Esophagus muscularis mucosa (tissue), 4 donors: ENCODE results near the gene ANAPC10.

ENCODE experiments used
- CTCF ChIP-seq, 3 experiments: fragments of 200-600 bp in 2 of 3; fragments of 450-650 bp in 1 of 3; sonication (generic) in 2 of 3; IDR thresholded peaks; one replicate each; pipeline ENCODE4 v1.5.1; 2017 to 2019; ENCODE audit warnings: antibody characterized with exemption in 3 of 3, mild to moderate bottlenecking in 2 of 3, moderate library complexity in 1 of 3
- EP300 ChIP-seq: sonication (generic); formaldehyde crosslinking; IDR thresholded peaks from one replicate; pipeline ENCODE4 v1.6.1; 2017; ENCODE audit warnings: antibody characterized with exemption
- POLR2A ChIP-seq: fragments of 450-650 bp; IDR thresholded peaks from one replicate; pipeline ENCODE4 v1.6.1; 2017; ENCODE audit warnings: antibody characterized with exemption, moderate library complexity, mild to moderate bottlenecking, low read depth
- POLR2AphosphoS5 ChIP-seq, 2 donors: sonication (generic); formaldehyde crosslinking; IDR thresholded peaks; one replicate each; pipeline ENCODE4 v1.6.1; 2017; ENCODE audit warnings: antibody characterized with exemption in 2 of 2

- TF ChIP-seq POLR2AphosphoS5 (IDR thresholded peaks at IDR 0.05) (no peak), CTCF (IDR thresholded peaks at IDR 0.05) (no peak), POLR2A (no peak), EP300 (no peak)
These were observed 4.4 kb downstream of the ANAPC10 start for GRCh38 chr4:145093638-145094037.
